SK-N-SH (cell line): ENCODE results near the gene PDCD6IP.

Experiments used
- CTCF ChIP-seq: fragments of 200-600 bp; sonication (generic); IDR thresholded peaks from 2 replicates; pipeline ENCODE4 v1.6.1; 2017; ENCODE audit warnings: antibody characterized with exemption, mild to moderate bottlenecking, moderate library complexity
- YY1 ChIP-seq: IDR thresholded peaks from 2 replicates; pipeline ENCODE4 v1.4.0; 2012; ENCODE audit warnings: low read depth, mild to moderate bottlenecking
- TF ChIP-seq, protein P1 (sequence below): IDR thresholded peaks from 2 replicates; pipeline ENCODE4 v1.4.0; 2012; ENCODE audit warnings: low read depth, borderline replicate concordance

DNA sequence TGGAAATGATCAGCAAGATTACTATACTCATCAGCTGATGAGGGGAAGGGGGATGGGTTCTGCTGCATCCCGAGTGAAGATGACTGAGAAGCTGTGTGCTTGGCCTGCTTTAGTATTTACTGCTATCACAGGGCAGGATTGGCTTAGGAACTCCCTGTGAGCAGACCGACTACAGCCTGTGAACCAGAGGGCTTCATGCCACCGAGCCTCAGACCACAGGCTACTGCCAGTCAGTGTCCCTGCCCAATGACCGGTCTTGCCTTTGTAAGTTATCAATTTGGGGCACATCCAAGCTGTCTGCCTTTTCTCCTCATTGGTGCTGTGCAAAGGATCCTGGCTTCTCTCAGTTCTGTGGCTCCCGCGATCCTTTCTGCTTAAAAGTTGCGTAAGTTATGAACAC is 71.5 kb downstream of the PDCD6IP start:
- TF ChIP-seq YY1, result no peak
- TF ChIP-seq, protein P1, sequence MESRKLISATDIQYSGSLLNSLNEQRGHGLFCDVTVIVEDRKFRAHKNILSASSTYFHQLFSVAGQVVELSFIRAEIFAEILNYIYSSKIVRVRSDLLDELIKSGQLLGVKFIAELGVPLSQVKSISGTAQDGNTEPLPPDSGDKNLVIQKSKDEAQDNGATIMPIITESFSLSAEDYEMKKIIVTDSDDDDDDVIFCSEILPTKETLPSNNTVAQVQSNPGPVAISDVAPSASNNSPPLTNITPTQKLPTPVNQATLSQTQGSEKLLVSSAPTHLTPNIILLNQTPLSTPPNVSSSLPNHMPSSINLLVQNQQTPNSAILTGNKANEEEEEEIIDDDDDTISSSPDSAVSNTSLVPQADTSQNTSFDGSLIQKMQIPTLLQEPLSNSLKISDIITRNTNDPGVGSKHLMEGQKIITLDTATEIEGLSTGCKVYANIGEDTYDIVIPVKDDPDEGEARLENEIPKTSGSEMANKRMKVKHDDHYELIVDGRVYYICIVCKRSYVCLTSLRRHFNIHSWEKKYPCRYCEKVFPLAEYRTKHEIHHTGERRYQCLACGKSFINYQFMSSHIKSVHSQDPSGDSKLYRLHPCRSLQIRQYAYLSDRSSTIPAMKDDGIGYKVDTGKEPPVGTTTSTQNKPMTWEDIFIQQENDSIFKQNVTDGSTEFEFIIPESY, result no peak
- TF ChIP-seq CTCF, result no peak
